Measurements from ENCODE around the gene NEK9. TPM values are rescaled to one million over a fixed set of nuclear protein-coding genes. Genes with fewer than 3 reads are reported as not detected.

NEK9 gene
- total and polyA plus RNA-seq, 2 experiments from 2014 or later, result 41.0 to 47.6 TPM

- Histone ChIP-seq H3K27me3 (replicated peaks; ENCODE audit: insufficient read depth) (no peaks in the 10 kb centered on the region), H3K9ac (no peak overlapping the region), H3K9me2 (ENCODE audit: insufficient read depth) (no peaks in the 10 kb centered on the region), H4K20me1 (ENCODE audit: insufficient read depth) (peaks cover 3% of the 10 kb centered on the region; the same call in 1 of the 2 replicates), H3K36me3 (ENCODE audit: low read depth) (no peaks in the 10 kb centered on the region; the same call in 1 of the 2 replicates), H3K4me3 (no peak overlapping the region), H3K27ac (no peak overlapping the region), H3F3A (ENCODE audit: insufficient read depth) (peaks cover 12% of the 10 kb centered on the region; the same call in 1 of the 2 replicates), H3K79me2 (ENCODE audit: insufficient read depth) (peaks cover 99% of the 10 kb centered on the region), H3K4me1 (ENCODE audit: insufficient read depth) (no peaks in the 10 kb centered on the region), H2AFZ (no peak overlapping the region), H3K4me2 (ENCODE audit: unreplicated experiment) (no peak overlapping the region), H3K9me3 (ENCODE audit: low read depth) (no peaks in the 10 kb centered on the region)
- in situ Hi-C loops (cut with MboI), result no loop called here
- TF ChIP-seq EZH2 (IDR thresholded peaks at IDR 0.05; ENCODE audit: insufficient read depth, poor library complexity, severe bottlenecking), result no peak
- TF ChIP-seq EZH2phosphoT487 (IDR thresholded peaks at IDR 0.05; ENCODE audit: insufficient read depth, low read depth), result no peak
- no peak for DNase-seq
- WGBS, 2 experiments (ENCODE audit: low coverage in 1 of 2, low lambda C conversion rate in 2 of 2, missing lambda C conversion rate in 2 of 2), result 86 to 94% methylated on average over 2 to 3 of the region's 3 CpGs
These were observed 30.1 kb upstream of the NEK9 start for GRCh38 chr14:75156901-75157300.

- H3F3A ChIP-seq (ENCODE audit: insufficient read depth), result peaks cover 12% of the 10 kb centered on the region; the same call in 1 of the 2 replicates
- peaks cover 5% of the 10 kb centered on the region for H3K36me3 ChIP-seq (ENCODE audit: low read depth)
- H3K79me2 ChIP-seq (ENCODE audit: insufficient read depth), result peaks cover 99% of the 10 kb centered on the region
- 97 to 100% methylated on average over 1 of the region's 1 CpG for WGBS, 2 experiments (ENCODE audit: low coverage in 1 of 2, low lambda C conversion rate in 2 of 2, missing lambda C conversion rate in 2 of 2)
- H3K4me2 ChIP-seq (ENCODE audit: unreplicated experiment), result no peak overlapping the region
- no peak for DNase-seq
- in situ Hi-C loops (cut with MboI), result no loop called here
- H3K9ac ChIP-seq, result no peak overlapping the region
- no peak overlapping the region for H2AFZ ChIP-seq
- H4K20me1 ChIP-seq (ENCODE audit: insufficient read depth), result peaks cover 3% of the 10 kb centered on the region; the same call in 1 of the 2 replicates
- H3K27ac ChIP-seq, result no peak overlapping the region
- no peaks in the 10 kb centered on the region for H3K9me2 ChIP-seq (ENCODE audit: insufficient read depth)
- H3K4me3 ChIP-seq, result no peak overlapping the region
- H3K9me3 ChIP-seq (ENCODE audit: low read depth), result no peaks in the 10 kb centered on the region
- H3K27me3 ChIP-seq (replicated peaks; ENCODE audit: insufficient read depth), result no peaks in the 10 kb centered on the region
- TF ChIP-seq EZH2 (IDR thresholded peaks at IDR 0.05; ENCODE audit: insufficient read depth, poor library complexity, severe bottlenecking), result no peak
- no peak for TF ChIP-seq EZH2phosphoT487 (IDR thresholded peaks at IDR 0.05; ENCODE audit: insufficient read depth, low read depth)
- no peaks in the 10 kb centered on the region for H3K4me1 ChIP-seq (ENCODE audit: insufficient read depth)
These were observed 29.3 kb upstream of the NEK9 start for GRCh38 chr14:75156111-75156510.

- Histone ChIP-seq H3K4me2 (ENCODE audit: unreplicated experiment) (no peak overlapping the region), H2AFZ (no peak overlapping the region), H3K4me1 (ENCODE audit: insufficient read depth) (no peaks in the 10 kb centered on the region), H3K79me2 (ENCODE audit: insufficient read depth) (peaks cover 99% of the 10 kb centered on the region), H3K27ac (no peak overlapping the region), H3K9ac (no peak overlapping the region), H3K9me2 (ENCODE audit: insufficient read depth) (no peaks in the 10 kb centered on the region), H4K20me1 (ENCODE audit: insufficient read depth) (peaks cover 3% of the 10 kb centered on the region; the same call in 1 of the 2 replicates), H3K36me3 (ENCODE audit: low read depth) (peaks cover 9% of the 10 kb centered on the region), H3K4me3 (no peak overlapping the region), H3K9me3 (ENCODE audit: low read depth) (no peaks in the 10 kb centered on the region), H3K27me3 (replicated peaks; ENCODE audit: insufficient read depth) (no peaks in the 10 kb centered on the region), H3F3A (ENCODE audit: insufficient read depth) (peaks cover 12% of the 10 kb centered on the region; the same call in 1 of the 2 replicates)
- in situ Hi-C loops (cut with MboI), result no loop called here
- DNase-seq, result no peak
- 94 to 96% methylated on average over 3 of the region's 3 CpGs for WGBS, 2 experiments (ENCODE audit: low coverage in 1 of 2, low lambda C conversion rate in 2 of 2, missing lambda C conversion rate in 2 of 2)
- TF ChIP-seq EZH2 (IDR thresholded peaks at IDR 0.05; ENCODE audit: insufficient read depth, poor library complexity, severe bottlenecking), result no peak
- no peak for TF ChIP-seq EZH2phosphoT487 (IDR thresholded peaks at IDR 0.05; ENCODE audit: insufficient read depth, low read depth)
These were observed 28.3 kb upstream of the NEK9 start for GRCh38 chr14:75155169-75155568.

GRCh38 chr14:75153295-75153694 lies 26.4 kb upstream of the NEK9 start:
- Histone ChIP-seq H4K20me1 (ENCODE audit: insufficient read depth) (0 out of 2 replicates have a peak, but pooled peaks cover under 1% of the 10 kb centered on the region), H3K36me3 (ENCODE audit: low read depth) (peaks cover 12% of the 10 kb centered on the region), H3K9me3 (ENCODE audit: low read depth) (no peaks in the 10 kb centered on the region), H3K4me1 (ENCODE audit: insufficient read depth) (peaks cover 2% of the 10 kb centered on the region), H3K79me2 (ENCODE audit: insufficient read depth) (peaks cover 99% of the 10 kb centered on the region), H3K27me3 (replicated peaks; ENCODE audit: insufficient read depth) (no peaks in the 10 kb centered on the region), H3K4me3 (no peak overlapping the region), H2AFZ (no peak overlapping the region), H3K9me2 (ENCODE audit: insufficient read depth) (no peaks in the 10 kb centered on the region), H3F3A (ENCODE audit: insufficient read depth) (peaks cover 4% of the 10 kb centered on the region), H3K4me2 (ENCODE audit: unreplicated experiment) (no peak overlapping the region), H3K27ac (no peak overlapping the region), H3K9ac (no peak overlapping the region)
- 60 to 71% methylated on average over 1 of the region's 1 CpG for WGBS, 2 experiments (ENCODE audit: low coverage in 1 of 2, low lambda C conversion rate in 2 of 2, missing lambda C conversion rate in 2 of 2)
- no peak for DNase-seq
- no peak for TF ChIP-seq EZH2phosphoT487 (IDR thresholded peaks at IDR 0.05; ENCODE audit: insufficient read depth, low read depth)
- no peak for TF ChIP-seq EZH2 (IDR thresholded peaks at IDR 0.05; ENCODE audit: insufficient read depth, poor library complexity, severe bottlenecking)
- in situ Hi-C loops (cut with MboI), result no loop called here

Measured in GM23248 (cell line).